Adrenal gland (tissue), 12 donors: ENCODE results near the gene TFF2. TPM values are rescaled to one million over a fixed set of nuclear protein-coding genes. Genes with fewer than 3 reads are reported as not detected.

Experiments
- DNase-seq, 7 donors: peaks; one replicate each; pipeline ENCODE4 v3.0.0-alpha.2; 2019 to 2020
- H3K27ac ChIP-seq, 5 donors: fragments of 200-600 bp; sonication (generic) in 4 of 5; 1 replicate in 3 of 5; 2 replicates in 2 of 5; pipeline versions ENCODE4 v1.5.1 to v1.8.0; 2016 to 2020; ENCODE audit warnings: mild to moderate bottlenecking in 1 of 5
- H3K27me3 ChIP-seq: fragments of 200-600 bp; 2 replicates; pipeline ENCODE4 v1.8.0; 2021
- H3K36me3 ChIP-seq, 2 donors: fragments of 200-600 bp; replicated peaks in 1 of 2; 1 replicate in 1 of 2; 2 replicates in 1 of 2; pipeline versions ENCODE4 v1.5.1 to v1.8.0; 2018 to 2022
- H3K4me1 ChIP-seq, 2 donors: fragments of 200-600 bp; replicated peaks in 1 of 2; 1 replicate in 1 of 2; 2 replicates in 1 of 2; pipeline versions ENCODE4 v1.5.1 to v1.8.0; 2018 to 2021
- H3K4me3 ChIP-seq, 4 donors: fragments of 200-600 bp; sonication (generic) in 3 of 4; one replicate each; pipeline ENCODE4 v1.5.1; 2016 to 2018
- H3K9me3 ChIP-seq, 3 donors: fragments of 200-600 bp; sonication (generic) in 1 of 3; replicated peaks in 1 of 3; 1 replicate in 2 of 3; 2 replicates in 1 of 3; pipeline versions ENCODE4 v1.5.1 to v1.8.0; 2016 to 2021
- CTCF ChIP-seq, 6 experiments: fragments of 450-650 bp in 4 of 6; fragments of 200-600 bp in 2 of 6; sonication (generic) in 1 of 6; IDR thresholded peaks; 1 replicate in 5 of 6; 2 replicates in 1 of 6; pipeline versions ENCODE4 v1.5.1 to v1.8.0; 2016 to 2021; ENCODE audit warnings: antibody characterized with exemption in 6 of 6, mild to moderate bottlenecking in 2 of 6, moderate library complexity in 1 of 6
- POLR2A ChIP-seq, 2 donors: fragments of 450-650 bp; IDR thresholded peaks; one replicate each; pipeline ENCODE4 v1.6.1; 2017; ENCODE audit warnings: antibody characterized with exemption in 2 of 2, mild to moderate bottlenecking in 2 of 2, moderate library complexity in 1 of 2
- WGBS, 4 donors: extraction: QIAGEN DNeasy Blood & Tissue Kit in 2 of 4; methylation state at CpG; one replicate each; pipeline versions ENCODE4 v1.1.5 to v1.1.7; 2013 to 2017; 5-methylcytosine and 5-hydroxymethylcytosine counted together
- intact Hi-C, 2 donors: fragments of 100-400 bp; cut with DNase I; formaldehyde crosslinking; loops; one replicate each; pipeline versions ENCODE4 v1.14.1 to v1.15.0; 2022 to 2023
- polyA plus RNA-seq, 3 donors: library from polyadenylated mRNA; stranded (reverse); fragments of 200-250 nt in 2 of 3; fragments of 350-450 nt in 1 of 3; fragmentation: Illumina TruSeq in 1 of 3; extraction: RNeasy Lipid Tissue Mini Kit (QIAGEN cat#74804) in 1 of 3; gene quantifications; one replicate each; pipeline ENCODE4 v1.2.3, GENCODE V29; 2013 to 2014
- total RNA-seq, 9 donors: library from RNA; depleted of rRNA in 4 of 9; stranded (reverse); fragments of >200 nt in 4 of 9; fragments of 120-200 nt in 1 of 9; fragmentation: NEBNext Ultra II Directional in 1 of 9; extraction: Animal tissue kit (Norgen Biotek cat#: 25700) in 1 of 9; gene quantifications; one replicate each; pipeline versions ENCODE4 v1.1.0 to v1.2.4, GENCODE V29; 2013 to 2023
- donor health status: healthy with polysubstance abuse.
- donor health status: Bipolar disorder and iron deficiency.
- donor health status: DM: yes; HTN: yes; CAD: no.
- donor health status: DM: no; HTN: no; CAD: no.
- donor health status: DM: no; HTN: no; CAD: no.
- donor health status: DM: yes; HTN: yes; CAD: no.

Gene TFF2
- total and polyA plus RNA-seq, 12 donors, result 0.17 to 0.39 TPM; not detected in 10

GRCh38 chr21:42367367-42368165 is 16.8 kb upstream of the TFF2 start:
- Histone ChIP-seq H3K27ac (no peak overlapping the region), H3K9me3 (no peaks in the 10 kb centered on the region), H3K4me3 (no peak overlapping the region), H3K36me3 (no peaks in the 10 kb centered on the region), H3K4me1 (no peaks in the 10 kb centered on the region), H3K27me3 (peaks cover 6% of the 10 kb centered on the region)
- WGBS, 4 donors, result 87 to 93% (median 90%) methylated on average over 9 to 14 of the region's 14 CpGs
- intact Hi-C loops, result no loop called here
- DNase-seq, result no peak
- TF ChIP-seq CTCF (IDR thresholded peaks at IDR 0.05) (no peak), POLR2A (IDR thresholded peaks at IDR 0.05) (no peak)

GRCh38 chr21:42366292-42367010 is 15.7 kb upstream of the TFF2 start, which contains the start of gene TFF1:
Gene TFF1 (minus strand): TSS chr21:42366535. CDS start chr21:42366495, 40 bp downstream.
- no peaks in the 10 kb centered on the region for H3K4me1 ChIP-seq
- no peaks in the 10 kb centered on the region for H3K36me3 ChIP-seq
- H3K4me3 ChIP-seq, result no peak within 1 kb of the TSS
- no peaks in the 10 kb centered on the region for H3K9me3 ChIP-seq
- DNase-seq, result peak; percentile 59 to 83 (median 79)
- TF ChIP-seq POLR2A (IDR thresholded peaks at IDR 0.05), result no peak
- TF ChIP-seq CTCF (IDR thresholded peaks at IDR 0.05), result no peak
- peaks cover 6% of the 10 kb centered on the region for H3K27me3 ChIP-seq
- 44 to 68% (median 57%) methylated on average over 9 to 19 of the region's 19 CpGs for WGBS, 4 donors
- intact Hi-C loops, result no loop called here
- peak within 1 kb of the TSS in 2 of 5 donors; percentile 34 to 35 for H3K27ac ChIP-seq

GRCh38 chr21:42365770-42366169 is 15.0 kb upstream of the TFF2 start:
- intact Hi-C loops, result no loop called here
- no peaks in the 10 kb centered on the region for H3K4me1 ChIP-seq
- H3K27ac ChIP-seq, result no peak overlapping the region
- H3K9me3 ChIP-seq, result no peaks in the 10 kb centered on the region
- DNase-seq, result no peak
- no peak overlapping the region for H3K4me3 ChIP-seq
- WGBS, 4 donors, result 84 to 91% (median 87%) methylated on average over 4 to 6 of the region's 6 CpGs
- H3K27me3 ChIP-seq, result peaks cover 6% of the 10 kb centered on the region
- TF ChIP-seq CTCF (IDR thresholded peaks at IDR 0.05) (no peak), POLR2A (IDR thresholded peaks at IDR 0.05) (no peak)
- H3K36me3 ChIP-seq, result no peaks in the 10 kb centered on the region

- Histone ChIP-seq H3K27ac (no peak overlapping the region), H3K4me1 (no peaks in the 10 kb centered on the region), H3K9me3 (no peaks in the 10 kb centered on the region), H3K36me3 (no peaks in the 10 kb centered on the region), H3K27me3 (peaks cover 6% of the 10 kb centered on the region), H3K4me3 (no peak overlapping the region)
- no peak for DNase-seq
- TF ChIP-seq CTCF (IDR thresholded peaks at IDR 0.05) (no peak), POLR2A (IDR thresholded peaks at IDR 0.05) (no peak)
- intact Hi-C loops, result no loop called here
- 75 to 86% (median 80%) methylated on average over 10 to 13 of the region's 13 CpGs for WGBS, 4 donors
These were observed 13.6 kb upstream of the TFF2 start for GRCh38 chr21:42364304-42364865.
